Activated T-cell treated with anti-CD3 and anti-CD28 coated beads, Interleukin-2, amount 50 U/mL, for 4 hours (primary cell): Measurements from ENCODE around the gene TNS2. TPM values are rescaled to one million over a fixed set of nuclear protein-coding genes. Genes with fewer than 3 reads are reported as not detected.

Experiments used
- ATAC-seq, 2 donors: fragments of 200-7000 bp; cut with Tn5 transposase; one replicate each; pipeline ENCODE4 v1.10.0; 2021
- DNase-seq: peaks from one replicate; pipeline ENCODE4 v3.0.0-alpha.2; 2020
- H3K27me3 Mint-ChIP-seq: one replicate; pipeline ENCODE4 v1.8.0; 2021; ENCODE audit warnings: low read depth, mixed read lengths
- H3K36me3 Mint-ChIP-seq: one replicate; pipeline ENCODE4 v1.8.0; 2022; ENCODE audit warnings: mixed read lengths; ENCODE audit not compliant: insufficient read depth
- H3K4me1 Mint-ChIP-seq: one replicate; pipeline ENCODE4 v1.8.0; 2021; ENCODE audit warnings: low read depth, mixed read lengths
- H3K4me3 Mint-ChIP-seq: one replicate; pipeline ENCODE4 v1.8.0; 2021; ENCODE audit warnings: mild to moderate bottlenecking, moderate library complexity, mixed read lengths
- H3K9me3 Mint-ChIP-seq: one replicate; pipeline ENCODE4 v1.8.0; 2021; ENCODE audit warnings: mixed read lengths
- total RNA-seq, 3 donors: library from RNA; stranded (reverse); gene quantifications; one replicate each; pipeline ENCODE4 v1.2.1, GENCODE V29; 2021

Gene TNS2
- total RNA-seq, 3 donors from 2014 or later: 0.87 to 2.5 (median 2.1) TPM

GRCh38 chr12:53097207-53097563 is 47.3 kb downstream of the TNS2 start:
- Mint-ChIP-seq H3K9me3 (no peaks in the 10 kb centered on the region), H3K4me3 (peak overlapping the region; percentile 77), H3K27me3 (peaks cover 2% of the 10 kb centered on the region), H3K4me1 (peaks cover 31% of the 10 kb centered on the region), H3K36me3 (no peaks in the 10 kb centered on the region)
- ATAC-seq: no peak
- no peak for DNase-seq

GRCh38 chr12:53097564-53098353 is 47.9 kb downstream of the TNS2 start, which contains the start of gene IGFBP6:
IGFBP6 (plus strand) TSS chr12:53097667; CDS start chr12:53097718, 51 bp downstream.
- Mint-ChIP-seq H3K4me1 (peaks cover 37% of the 10 kb centered on the region), H3K36me3 (no peaks in the 10 kb centered on the region), H3K27me3 (peaks cover 2% of the 10 kb centered on the region), H3K4me3 (peak within 1 kb of the TSS; percentile 77), H3K9me3 (no peaks in the 10 kb centered on the region)
- peak; percentile 66 to 67 for ATAC-seq
- peak; percentile 42 for DNase-seq

GRCh38 chr12:53098354-53098981 is 48.6 kb downstream of the TNS2 start:
- ATAC-seq (peak; percentile 28 to 46), DNase-seq (peak; percentile 30)
- peaks cover 43% of the 10 kb centered on the region for H3K4me1 Mint-ChIP-seq
- H3K27me3 Mint-ChIP-seq: peaks cover 2% of the 10 kb centered on the region
- H3K36me3 Mint-ChIP-seq: no peaks in the 10 kb centered on the region
- H3K9me3 Mint-ChIP-seq: no peaks in the 10 kb centered on the region
- peak overlapping the region; percentile 76 for H3K4me3 Mint-ChIP-seq

- Mint-ChIP-seq H3K36me3 (no peaks in the 10 kb centered on the region), H3K27me3 (peaks cover 2% of the 10 kb centered on the region), H3K4me1 (peaks cover 50% of the 10 kb centered on the region), H3K4me3 (peak overlapping the region; percentile 40), H3K9me3 (no peaks in the 10 kb centered on the region)
- DNase-seq (peak; percentile 89), ATAC-seq (peak; percentile 50 to 54)
These were observed 49.4 kb downstream of the TNS2 start for GRCh38 chr12:53099071-53099882.

GRCh38 chr12:53100466-53101151 is 50.7 kb downstream of the TNS2 start:
- Mint-ChIP-seq H3K27me3 (peaks cover 2% of the 10 kb centered on the region), H3K4me1 (peaks cover 51% of the 10 kb centered on the region), H3K36me3 (no peaks in the 10 kb centered on the region), H3K9me3 (no peaks in the 10 kb centered on the region), H3K4me3 (no peak overlapping the region)
- ATAC-seq (no peak), DNase-seq (no peak)

GRCh38 chr12:53101266-53101665 is 51.4 kb downstream of the TNS2 start:
- no peaks in the 10 kb centered on the region for H3K36me3 Mint-ChIP-seq

GRCh38 chr12:53101931-53102781 is 52.3 kb downstream of the TNS2 start:
- H3K9me3 Mint-ChIP-seq: no peaks in the 10 kb centered on the region
- no peaks in the 10 kb centered on the region for H3K27me3 Mint-ChIP-seq
- DNase-seq (no peak), ATAC-seq (no peak)
- H3K4me1 Mint-ChIP-seq: peaks cover 46% of the 10 kb centered on the region
- no peak overlapping the region for H3K4me3 Mint-ChIP-seq
- H3K36me3 Mint-ChIP-seq: no peaks in the 10 kb centered on the region

More at GRCh38 chr12:53101266-53101665, 51.4 kb downstream of the TNS2 start:
- no peak for DNase-seq
- no peaks in the 10 kb centered on the region for H3K9me3 Mint-ChIP-seq
- no peak for ATAC-seq
- peaks cover 2% of the 10 kb centered on the region for H3K27me3 Mint-ChIP-seq
- H3K4me3 Mint-ChIP-seq: no peak overlapping the region
- peaks cover 51% of the 10 kb centered on the region for H3K4me1 Mint-ChIP-seq

GRCh38 chr12:53102883-53103807 is 53.3 kb downstream of the TNS2 start, which contains the start of gene SOAT2:
SOAT2 (plus strand) TSS chr12:53103486; CDS start chr12:53103578, 92 bp downstream.
- Mint-ChIP-seq H3K4me1 (peaks cover 43% of the 10 kb centered on the region), H3K9me3 (no peaks in the 10 kb centered on the region), H3K27me3 (no peaks in the 10 kb centered on the region), H3K36me3 (no peaks in the 10 kb centered on the region), H3K4me3 (no peak within 1 kb of the TSS)
- ATAC-seq: peak; percentile 79 to 83
- DNase-seq: peak; percentile 30

GRCh38 chr12:53103860-53104305 is 54.0 kb downstream of the TNS2 start:
- ATAC-seq (no peak), DNase-seq (no peak)
- no peaks in the 10 kb centered on the region for H3K27me3 Mint-ChIP-seq
- H3K9me3 Mint-ChIP-seq: no peaks in the 10 kb centered on the region
- H3K4me1 Mint-ChIP-seq: peaks cover 35% of the 10 kb centered on the region
- no peak overlapping the region for H3K4me3 Mint-ChIP-seq
- no peaks in the 10 kb centered on the region for H3K36me3 Mint-ChIP-seq

GRCh38 chr12:53105256-53105655 is 55.4 kb downstream of the TNS2 start:
- H3K4me1 Mint-ChIP-seq: peaks cover 29% of the 10 kb centered on the region
- no peak for DNase-seq
- H3K36me3 Mint-ChIP-seq: no peaks in the 10 kb centered on the region
- ATAC-seq: no peak
- no peaks in the 10 kb centered on the region for H3K27me3 Mint-ChIP-seq
- no peak overlapping the region for H3K4me3 Mint-ChIP-seq
- H3K9me3 Mint-ChIP-seq: no peaks in the 10 kb centered on the region

- Mint-ChIP-seq H3K9me3 (no peaks in the 10 kb centered on the region), H3K4me1 (peaks cover 28% of the 10 kb centered on the region), H3K36me3 (no peaks in the 10 kb centered on the region), H3K4me3 (no peak overlapping the region), H3K27me3 (no peaks in the 10 kb centered on the region)
- DNase-seq (no peak), ATAC-seq (no peak)
These were observed 56.0 kb downstream of the TNS2 start for GRCh38 chr12:53105712-53106439.

GRCh38 chr12:53107122-53107521 is 57.3 kb downstream of the TNS2 start:
- H3K4me1 Mint-ChIP-seq: peaks cover 22% of the 10 kb centered on the region
- ATAC-seq (no peak), DNase-seq (no peak)
- no peaks in the 10 kb centered on the region for H3K9me3 Mint-ChIP-seq
- no peaks in the 10 kb centered on the region for H3K36me3 Mint-ChIP-seq
- no peaks in the 10 kb centered on the region for H3K27me3 Mint-ChIP-seq
- H3K4me3 Mint-ChIP-seq: no peak overlapping the region
